Measurements from ENCODE around the gene RAF1.
A peak's percentile ranks its signal among the peaks of the same experiment; 100 is the strongest.
"Not testable (repeated sequence)": the region's sequence is repeated elsewhere in the genome, so short reads cannot be mapped to it uniquely, and the experiment has no call there.

RAF1 gene

GRCh38 chr3:12663936-12664908, at the start of gene RAF1:
Gene RAF1 (minus strand): TSS chr3:12664117. CDS start chr3:12618721, 45,396 bp downstream.
- Mint-ChIP-seq H3K27me3 (ENCODE audit: low read depth) (no peaks in the 10 kb centered on the region), H3K4me3 (peak within 1 kb of the TSS; percentile 92), H3K9me3 (no peaks in the 10 kb centered on the region), H3K27ac (peak within 1 kb of the TSS; percentile 98), H3K4me1 (ENCODE audit: low read depth) (peaks cover 21% of the 10 kb centered on the region), H3K36me3 (ENCODE audit: low read depth) (peaks cover 9% of the 10 kb centered on the region)
- DNase-seq (ENCODE audit: low spot score), result peak; percentile 98

DNA sequence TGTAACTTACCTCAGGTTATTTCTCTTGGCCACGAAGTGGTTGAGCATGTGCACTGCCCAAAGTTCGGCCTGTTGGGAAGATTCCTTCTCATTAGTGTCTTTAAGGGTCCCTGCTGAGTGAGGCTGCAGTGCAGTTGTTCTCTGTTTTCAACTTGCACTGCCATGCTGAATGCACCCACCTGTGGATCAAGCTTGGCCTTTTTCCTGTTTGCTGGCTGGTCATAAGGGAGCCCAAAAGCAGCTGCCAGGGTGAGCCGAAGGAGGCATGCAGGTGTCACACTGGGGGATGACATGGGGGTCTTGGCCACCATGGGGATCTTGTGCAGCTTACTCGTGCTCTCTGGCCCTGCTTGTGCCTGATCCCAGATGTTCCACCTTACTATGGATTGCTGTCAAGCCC, 46.1 kb upstream of the RAF1 start:
- Mint-ChIP-seq H3K27ac (no peak overlapping the region), H3K4me3 (no peak overlapping the region), H3K9me3 (no peaks in the 10 kb centered on the region), H3K36me3 (ENCODE audit: low read depth) (no peaks in the 10 kb centered on the region), H3K27me3 (ENCODE audit: low read depth) (peaks cover 15% of the 10 kb centered on the region), H3K4me1 (ENCODE audit: low read depth) (no peaks in the 10 kb centered on the region)
- DNase-seq (ENCODE audit: low spot score), result no peak

DNA sequence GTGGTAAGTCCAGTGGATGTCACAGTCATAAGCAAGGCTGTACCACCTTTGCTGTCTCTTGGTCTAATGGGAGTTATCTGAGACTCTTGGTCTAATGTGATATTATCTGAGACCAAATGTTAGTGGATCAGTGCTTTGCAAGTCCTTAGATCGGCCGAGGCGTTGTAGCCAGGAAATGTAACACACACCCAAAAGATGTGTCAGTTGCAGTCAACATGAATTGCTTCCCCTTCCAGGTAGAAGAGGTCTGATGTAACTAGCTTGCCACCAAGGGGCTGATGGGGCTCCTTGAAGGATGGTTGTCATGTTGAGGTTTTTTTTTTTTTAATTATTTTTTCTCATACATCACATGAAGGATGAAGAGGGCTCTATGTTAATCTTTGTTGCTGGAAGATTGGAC, 45.4 kb upstream of the RAF1 start:
- H3K4me1 Mint-ChIP-seq (ENCODE audit: low read depth), result no peaks in the 10 kb centered on the region
- DNase-seq (ENCODE audit: low spot score), result no peak
- H3K36me3 Mint-ChIP-seq (ENCODE audit: low read depth), result no peaks in the 10 kb centered on the region
- peaks cover 16% of the 10 kb centered on the region for H3K27me3 Mint-ChIP-seq (ENCODE audit: low read depth)
- no peaks in the 10 kb centered on the region for H3K9me3 Mint-ChIP-seq
- H3K27ac Mint-ChIP-seq, result no peak overlapping the region
- no peak overlapping the region for H3K4me3 Mint-ChIP-seq

- H3K9me3 Mint-ChIP-seq, result no peaks in the 10 kb centered on the region
- DNase-seq (ENCODE audit: low spot score), result no peak
- no peaks in the 10 kb centered on the region for H3K4me1 Mint-ChIP-seq (ENCODE audit: low read depth)
- H3K27ac Mint-ChIP-seq, result no peak overlapping the region
- H3K27me3 Mint-ChIP-seq (ENCODE audit: low read depth), result peaks cover 16% of the 10 kb centered on the region
- no peak overlapping the region for H3K4me3 Mint-ChIP-seq
- H3K36me3 Mint-ChIP-seq (ENCODE audit: low read depth), result no peaks in the 10 kb centered on the region
Measured at GRCh38 chr3:12708584-12709192, 44.8 kb upstream of the RAF1 start.

DNA sequence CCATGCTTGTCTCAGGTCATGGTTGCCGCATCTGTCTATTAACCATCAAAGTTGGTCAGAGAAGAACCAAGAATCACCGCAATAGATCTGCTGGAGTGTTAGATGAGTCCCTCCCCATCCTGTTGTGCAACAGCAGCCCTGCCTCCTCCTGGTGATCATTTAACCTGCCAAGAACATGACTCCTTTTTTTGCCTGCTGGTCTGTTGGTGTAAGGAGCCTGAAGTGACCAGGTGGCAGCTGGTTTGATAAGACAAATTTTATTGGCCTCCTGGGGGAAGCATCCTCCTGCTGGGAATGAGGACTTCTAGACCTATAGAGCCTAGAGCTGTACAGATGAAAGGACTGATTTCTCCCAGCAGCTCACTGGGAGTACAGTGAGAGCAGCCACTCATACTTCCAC, 43.5 kb upstream of the RAF1 start:
- Mint-ChIP-seq H3K4me3 (no peak overlapping the region), H3K9me3 (no peaks in the 10 kb centered on the region), H3K27me3 (ENCODE audit: low read depth) (peaks cover 16% of the 10 kb centered on the region), H3K4me1 (ENCODE audit: low read depth) (no peaks in the 10 kb centered on the region), H3K36me3 (ENCODE audit: low read depth) (no peaks in the 10 kb centered on the region), H3K27ac (no peak overlapping the region)
- no peak for DNase-seq (ENCODE audit: low spot score)

DNA sequence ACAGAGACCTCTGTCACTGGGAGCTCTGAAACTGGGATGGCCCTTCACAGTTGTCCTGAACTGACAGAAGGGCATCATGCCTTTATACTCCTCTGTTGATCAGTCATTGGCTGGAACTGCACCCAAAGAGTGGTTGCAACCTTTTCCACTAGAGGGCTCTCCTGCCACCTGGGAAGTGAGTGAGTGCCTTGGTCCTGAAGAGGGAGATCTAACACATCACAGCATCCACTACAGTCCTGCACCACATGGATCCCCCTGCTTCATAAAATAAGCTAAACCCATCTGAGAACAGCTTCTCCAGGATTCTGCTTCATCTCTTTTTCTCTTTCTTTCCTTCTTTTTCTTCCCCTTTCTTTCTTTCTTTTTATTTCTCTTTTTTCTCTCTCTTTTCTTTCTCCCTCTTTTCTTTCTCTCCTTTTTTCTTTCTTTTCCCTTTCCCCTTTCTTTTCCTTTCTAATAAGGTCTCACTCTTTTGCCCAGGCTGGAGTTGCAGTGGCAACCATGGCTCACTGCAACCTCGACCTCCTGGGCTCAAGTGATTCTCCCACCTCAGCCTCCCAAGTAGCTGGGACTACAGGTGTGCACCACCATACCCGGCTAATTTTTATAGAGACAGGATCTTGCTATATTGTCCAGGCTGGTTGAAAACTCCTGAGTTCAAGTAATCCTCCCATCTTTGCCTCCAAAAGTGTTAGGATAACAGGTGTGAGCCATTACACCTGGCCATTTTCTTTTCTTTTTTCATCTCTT, 42.8 kb upstream of the RAF1 start:
- Mint-ChIP-seq H3K4me1 (ENCODE audit: low read depth) (no peaks in the 10 kb centered on the region), H3K4me3 (no peak overlapping the region), H3K27me3 (ENCODE audit: low read depth) (peaks cover 16% of the 10 kb centered on the region), H3K27ac (no peak overlapping the region), H3K9me3 (no peaks in the 10 kb centered on the region), H3K36me3 (ENCODE audit: low read depth) (no peaks in the 10 kb centered on the region)
- DNase-seq (ENCODE audit: low spot score), result peak; percentile 52

- H3K4me1 Mint-ChIP-seq (ENCODE audit: low read depth), result no peaks in the 10 kb centered on the region
- DNase-seq (ENCODE audit: low spot score), result no peak
- no peak overlapping the region for H3K4me3 Mint-ChIP-seq
- H3K27ac Mint-ChIP-seq, result no peak overlapping the region
- no peaks in the 10 kb centered on the region for H3K9me3 Mint-ChIP-seq
- peaks cover 16% of the 10 kb centered on the region for H3K27me3 Mint-ChIP-seq (ENCODE audit: low read depth)
- H3K36me3 Mint-ChIP-seq (ENCODE audit: low read depth), result no peaks in the 10 kb centered on the region
Measured at GRCh38 chr3:12705981-12706380, 42.1 kb upstream of the RAF1 start.

DNA sequence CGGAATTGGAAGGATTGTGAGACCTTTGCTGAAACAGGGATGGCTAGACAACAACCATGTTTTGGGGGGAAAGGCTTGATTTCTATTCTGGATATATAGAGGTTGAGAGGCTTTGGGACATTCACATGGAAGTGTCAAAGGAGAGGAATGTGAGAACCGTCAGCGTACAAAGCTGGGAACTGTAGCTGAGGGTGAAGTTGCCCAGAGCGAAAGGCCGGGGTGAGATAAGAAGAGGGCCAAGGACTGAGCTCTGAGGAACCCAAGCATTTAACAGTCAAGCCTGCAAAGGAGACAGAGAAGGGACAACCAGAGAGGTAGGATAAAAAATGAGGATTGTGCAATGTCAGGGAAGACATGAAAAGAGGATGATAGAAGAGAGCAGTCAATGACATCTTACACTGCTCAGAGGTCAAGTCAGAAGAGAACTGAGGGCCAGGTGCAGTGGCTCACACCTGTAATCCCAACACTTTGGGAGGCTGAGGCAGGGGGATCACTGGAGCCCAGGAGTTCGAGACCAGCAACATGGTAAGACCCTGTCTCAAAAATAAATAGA, 41.5 kb upstream of the RAF1 start:
- no peak overlapping the region for H3K4me3 Mint-ChIP-seq
- H3K36me3 Mint-ChIP-seq (ENCODE audit: low read depth), result no peaks in the 10 kb centered on the region
- no peaks in the 10 kb centered on the region for H3K9me3 Mint-ChIP-seq
- H3K4me1 Mint-ChIP-seq (ENCODE audit: low read depth), result no peaks in the 10 kb centered on the region
- peaks cover 16% of the 10 kb centered on the region for H3K27me3 Mint-ChIP-seq (ENCODE audit: low read depth)
- no peak overlapping the region for H3K27ac Mint-ChIP-seq
- DNase-seq (ENCODE audit: low spot score), result no peak

DNA sequence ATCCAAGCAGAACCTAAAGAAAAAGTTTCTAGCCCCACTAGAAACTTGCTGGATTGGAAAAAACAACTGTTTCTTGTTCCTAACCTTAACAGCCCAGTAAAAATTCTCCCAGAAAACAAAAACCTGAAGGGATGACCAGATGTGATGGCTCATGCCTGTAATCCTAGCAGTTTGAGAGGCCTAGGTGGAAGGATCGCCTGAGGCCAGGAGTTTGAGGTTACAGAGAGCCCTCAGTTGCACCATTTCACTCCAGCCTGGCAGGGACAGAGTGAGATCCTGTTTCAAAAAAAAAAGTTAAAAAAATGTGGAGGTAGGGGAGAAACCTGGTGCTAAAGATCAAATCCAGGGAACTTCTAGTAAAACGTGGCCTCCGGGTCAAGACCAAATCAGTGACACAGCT, 38.6 kb upstream of the RAF1 start:
- H3K27ac Mint-ChIP-seq, result no peak overlapping the region
- H3K36me3 Mint-ChIP-seq (ENCODE audit: low read depth), result no peaks in the 10 kb centered on the region
- H3K27me3 Mint-ChIP-seq (ENCODE audit: low read depth), result peaks cover 10% of the 10 kb centered on the region
- no peaks in the 10 kb centered on the region for H3K4me1 Mint-ChIP-seq (ENCODE audit: low read depth)
- no peak overlapping the region for H3K4me3 Mint-ChIP-seq
- no peaks in the 10 kb centered on the region for H3K9me3 Mint-ChIP-seq
- no peak for DNase-seq (ENCODE audit: low spot score)

DNA sequence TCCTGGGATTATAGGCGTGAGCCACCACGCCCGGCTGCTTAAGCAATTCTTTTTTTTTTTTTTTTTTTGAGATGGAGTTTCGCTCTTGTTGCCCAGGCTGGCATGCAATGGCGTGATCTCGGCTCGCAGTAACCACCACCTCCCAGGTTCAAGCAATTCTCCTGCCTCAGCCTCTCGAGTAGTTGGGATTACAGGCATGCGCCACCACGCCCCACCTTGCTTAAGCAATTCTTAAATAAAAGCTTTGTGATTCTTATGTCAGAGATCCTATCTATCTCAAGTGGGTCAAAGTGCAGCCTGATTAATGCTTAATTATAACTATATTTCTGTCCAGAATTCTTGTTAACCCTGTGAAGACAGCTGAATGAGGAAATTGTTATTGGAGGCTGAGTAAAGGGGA, 37.7 kb upstream of the RAF1 start:
- not testable (repeated sequence) for H3K4me3 Mint-ChIP-seq; H3K27me3 Mint-ChIP-seq (ENCODE audit: low read depth); H3K27ac Mint-ChIP-seq; H3K36me3 Mint-ChIP-seq (ENCODE audit: low read depth); H3K9me3 Mint-ChIP-seq; H3K4me1 Mint-ChIP-seq (ENCODE audit: low read depth); DNase-seq (ENCODE audit: low spot score)

GRCh38 chr3:12700800-12701199, 36.9 kb upstream of the RAF1 start:
- H3K27ac Mint-ChIP-seq, result no peak overlapping the region
- DNase-seq (ENCODE audit: low spot score), result no peak
- H3K27me3 Mint-ChIP-seq (ENCODE audit: low read depth), result peaks cover 8% of the 10 kb centered on the region
- no peaks in the 10 kb centered on the region for H3K36me3 Mint-ChIP-seq (ENCODE audit: low read depth)
- no peak overlapping the region for H3K4me3 Mint-ChIP-seq
- no peaks in the 10 kb centered on the region for H3K4me1 Mint-ChIP-seq (ENCODE audit: low read depth)
- no peaks in the 10 kb centered on the region for H3K9me3 Mint-ChIP-seq

GRCh38 chr3:12695916-12696315, 32.0 kb upstream of the RAF1 start:
- Mint-ChIP-seq H3K9me3 (no peaks in the 10 kb centered on the region), H3K36me3 (ENCODE audit: low read depth) (no peaks in the 10 kb centered on the region), H3K4me3 (no peak overlapping the region)

GRCh38 chr3:12695112-12695511, 31.2 kb upstream of the RAF1 start:
- H3K9me3 Mint-ChIP-seq, result no peaks in the 10 kb centered on the region
- H3K4me1 Mint-ChIP-seq (ENCODE audit: low read depth), result no peaks in the 10 kb centered on the region
- H3K4me3 Mint-ChIP-seq, result no peak overlapping the region
- H3K27me3 Mint-ChIP-seq (ENCODE audit: low read depth), result peaks cover 3% of the 10 kb centered on the region
- no peaks in the 10 kb centered on the region for H3K36me3 Mint-ChIP-seq (ENCODE audit: low read depth)
- no peak overlapping the region for H3K27ac Mint-ChIP-seq
- no peak for DNase-seq (ENCODE audit: low spot score)

More at GRCh38 chr3:12695916-12696315, 32.0 kb upstream of the RAF1 start:
- DNase-seq (ENCODE audit: low spot score), result no peak
- no peak overlapping the region for H3K27ac Mint-ChIP-seq
- no peaks in the 10 kb centered on the region for H3K4me1 Mint-ChIP-seq (ENCODE audit: low read depth)
- peaks cover 3% of the 10 kb centered on the region for H3K27me3 Mint-ChIP-seq (ENCODE audit: low read depth)

DNA sequence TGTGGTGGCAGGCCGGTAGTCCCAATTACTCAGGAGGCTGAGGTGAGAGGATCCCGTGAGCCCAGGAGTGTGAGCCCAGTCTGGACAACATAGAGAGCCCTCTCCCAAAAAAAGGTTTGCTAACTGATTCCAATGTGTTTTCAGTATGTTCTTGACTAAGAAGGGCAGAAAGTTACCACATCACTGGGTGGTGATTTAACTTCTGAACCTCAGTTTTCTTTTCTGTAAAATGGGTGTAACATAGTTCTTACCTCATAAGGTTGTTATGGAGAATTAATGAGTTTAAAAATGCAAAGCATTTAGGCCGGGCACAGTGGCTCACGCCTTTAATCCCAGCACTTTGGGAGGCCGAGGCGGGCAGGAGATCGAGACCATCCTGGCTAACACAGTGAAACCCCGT, 28.5 kb upstream of the RAF1 start:
- Mint-ChIP-seq H3K27me3 (ENCODE audit: low read depth) (peaks cover 3% of the 10 kb centered on the region), H3K4me1 (ENCODE audit: low read depth) (no peaks in the 10 kb centered on the region), H3K9me3 (no peaks in the 10 kb centered on the region), H3K36me3 (ENCODE audit: low read depth) (no peaks in the 10 kb centered on the region), H3K4me3 (no peak overlapping the region), H3K27ac (no peak overlapping the region)
- no peak for DNase-seq (ENCODE audit: low spot score)

All from T-helper 2 cell treated with Interferon-gamma antibody and Interleukin-4, amounts not matched to agents 5 μg/mL and 100 μg/mL, for 36 hours (primary cell).